SKM-1 treated with dmso at 0.1 percent for 144 hours (cell line): Measurements from ENCODE around the gene L1CAM.

Experiments
- DNase-seq: peaks from one replicate; lab custom pipeline; 2025; ENCODE audit not compliant: unreplicated experiment; lab: John Stamatoyannopoulos, UW

Gene L1CAM

DNA sequence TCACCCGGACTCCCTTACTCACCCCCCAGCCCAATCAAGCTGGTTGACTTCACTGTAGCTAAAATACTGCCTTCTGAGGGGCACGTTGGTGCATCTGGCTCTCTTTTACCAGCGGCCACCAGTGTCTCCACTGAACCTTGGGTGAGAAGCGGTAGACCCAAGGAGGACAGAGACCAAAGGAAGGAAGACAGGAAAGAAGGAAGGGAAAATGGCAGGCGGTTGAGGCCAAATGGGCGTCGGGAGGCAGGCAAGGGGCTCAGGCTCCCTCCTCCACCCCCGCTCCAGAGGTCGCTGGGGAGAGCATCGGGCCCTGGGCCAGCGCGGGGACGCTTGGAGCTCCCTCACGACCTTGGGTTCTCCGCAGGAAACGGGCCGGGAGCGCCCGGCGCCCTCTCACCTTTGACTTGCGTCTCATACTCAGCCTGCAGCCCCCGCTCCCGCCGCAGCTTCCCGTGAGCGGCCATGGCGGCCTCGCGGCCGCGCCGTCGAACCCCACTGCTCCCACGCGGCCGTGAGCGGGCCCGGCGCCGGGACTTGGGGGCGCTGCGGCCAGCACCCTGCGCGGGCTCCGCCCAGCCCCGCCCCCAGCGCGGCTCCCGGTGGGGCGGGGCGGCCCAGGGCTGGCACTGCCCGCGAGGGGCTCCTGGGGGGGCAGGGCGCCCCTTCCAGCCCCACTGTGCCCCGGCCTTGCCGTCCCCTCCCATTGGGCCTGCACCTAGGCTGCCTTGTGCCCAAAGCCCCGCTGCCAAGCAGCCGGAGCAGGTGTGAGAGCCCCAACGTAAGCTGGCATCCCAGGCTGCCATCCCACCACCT, 40.0 kb upstream of the L1CAM start, which contains the start of gene ARHGAP4:
ARHGAP4 (minus strand) TSS at position 526 of the 813 bp plus-strand sequence; CDS start at position 464, 62 bp downstream.
- DNase-seq = no peak

GRCh38 chrX:153925387-153925738, 39.4 kb upstream of the L1CAM start:
- DNase-seq = no peak

- no peak for DNase-seq
Measured at GRCh38 chrX:153924149-153924861, 38.3 kb upstream of the L1CAM start.

DNA sequence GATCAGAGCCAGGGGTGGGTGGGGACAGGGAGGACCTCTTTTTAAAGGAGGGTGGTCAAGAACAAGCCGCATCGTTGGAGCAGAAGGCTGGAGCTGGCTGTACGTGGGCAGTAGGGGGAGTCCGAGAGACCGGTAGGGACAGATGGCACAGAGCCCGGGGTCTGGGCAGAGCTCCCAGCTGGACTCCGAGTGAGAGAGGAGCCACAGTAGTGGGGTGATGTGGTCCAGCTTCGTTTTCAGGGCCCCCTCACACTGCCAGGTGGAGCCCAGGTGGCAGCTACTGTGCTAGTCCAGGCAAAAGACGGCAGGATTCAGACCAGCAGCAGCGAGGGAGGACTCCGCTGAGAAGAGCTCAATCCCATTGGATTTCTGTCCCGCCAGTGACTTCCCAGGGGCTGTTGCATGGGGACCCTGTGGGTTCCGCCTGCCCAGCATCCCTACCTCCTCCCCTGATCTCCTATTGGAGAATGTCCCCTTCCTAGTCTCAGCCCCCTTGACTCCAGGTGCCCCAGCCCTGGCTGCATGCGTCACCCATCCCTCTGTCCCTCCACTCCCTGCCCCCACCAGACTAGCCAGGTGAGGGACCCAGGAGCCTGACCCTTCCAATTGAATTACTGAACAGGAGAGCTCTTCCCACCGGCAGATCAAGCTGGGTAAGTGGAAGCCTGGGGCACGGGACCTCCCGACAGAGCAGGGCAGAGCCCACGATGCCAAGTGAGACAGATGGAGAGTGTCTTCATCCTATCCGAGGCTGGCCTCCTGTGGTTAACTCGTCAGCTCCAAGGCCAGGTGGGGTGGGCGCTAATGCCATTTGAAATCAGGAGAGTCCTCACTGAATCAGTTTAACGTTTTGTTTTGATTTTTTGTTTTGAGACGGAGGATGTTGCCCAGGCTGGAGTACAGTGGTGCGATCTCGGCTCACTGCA, 37.2 kb upstream of the L1CAM start:
- no peak for DNase-seq

- no peak for DNase-seq
Measured at GRCh38 chrX:153921511-153922446, 35.8 kb upstream of the L1CAM start.

GRCh38 chrX:153921070-153921469, 35.1 kb upstream of the L1CAM start:
- no peak for DNase-seq

- DNase-seq = no peak
Measured at GRCh38 chrX:153920546-153920945, 34.6 kb upstream of the L1CAM start.

- DNase-seq = no peak
Measured at GRCh38 chrX:153919281-153919680, 33.3 kb upstream of the L1CAM start.

DNA sequence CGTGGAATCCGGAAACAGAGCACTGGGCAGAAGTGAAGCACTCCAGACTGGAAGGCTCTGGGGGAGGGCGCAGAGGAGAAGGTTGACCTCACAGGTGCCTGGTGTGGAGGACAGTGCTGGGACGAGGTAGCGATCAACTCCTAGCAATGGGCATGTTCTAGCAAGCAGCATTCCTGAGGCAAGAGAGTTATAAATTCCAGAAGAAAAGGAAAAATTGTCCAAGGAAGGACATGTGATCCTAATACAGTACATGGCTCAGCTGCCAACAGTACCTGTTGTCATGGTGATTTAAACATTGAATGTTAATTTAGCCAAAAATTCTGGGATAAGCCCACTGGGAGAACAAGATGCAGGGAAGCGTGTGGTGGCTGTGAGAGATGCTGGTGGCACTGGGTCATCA, 31.9 kb upstream of the L1CAM start:
- DNase-seq = no peak

DNA sequence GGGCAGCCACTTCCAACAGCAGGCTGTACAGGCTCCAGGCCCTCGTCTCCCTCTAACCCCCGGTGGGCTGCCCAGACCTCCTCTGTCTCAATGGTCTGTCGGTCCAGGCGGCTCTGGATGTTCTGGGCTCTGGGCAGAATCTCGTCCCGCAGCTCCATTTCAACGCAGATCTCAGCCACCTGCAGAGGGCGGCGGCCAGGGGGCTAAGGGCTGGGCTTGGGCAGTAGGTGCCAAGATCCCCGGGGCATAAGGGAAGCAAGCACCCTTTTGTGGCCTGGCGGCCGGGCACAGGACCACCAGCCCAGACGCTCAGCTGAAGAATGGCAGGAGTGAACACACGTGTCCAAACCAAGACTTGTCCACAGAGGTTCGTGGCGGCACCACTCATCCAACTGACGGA, 27.7 kb upstream of the L1CAM start:
- no peak for DNase-seq

DNA sequence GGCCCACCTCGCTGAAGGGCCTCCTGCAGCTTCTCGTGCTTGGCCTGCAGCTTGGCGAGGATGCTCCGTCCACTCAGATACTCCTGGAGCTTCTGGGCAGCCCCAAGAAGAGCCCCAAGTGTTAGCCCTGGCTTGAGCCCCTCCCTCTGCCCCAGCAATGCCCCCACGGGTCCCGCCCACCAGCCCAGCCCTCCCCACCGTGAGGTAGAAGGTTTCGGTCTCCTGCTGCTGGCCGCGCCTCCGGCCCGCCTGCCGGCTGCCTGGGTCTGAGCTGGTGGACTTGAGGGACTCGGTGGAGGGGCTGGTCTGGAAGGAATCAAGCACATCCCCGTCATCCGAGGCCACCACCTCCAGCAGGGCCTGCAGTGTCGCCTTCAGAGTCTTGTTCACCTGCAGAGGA, 27.2 kb upstream of the L1CAM start:
- DNase-seq = no peak

DNA sequence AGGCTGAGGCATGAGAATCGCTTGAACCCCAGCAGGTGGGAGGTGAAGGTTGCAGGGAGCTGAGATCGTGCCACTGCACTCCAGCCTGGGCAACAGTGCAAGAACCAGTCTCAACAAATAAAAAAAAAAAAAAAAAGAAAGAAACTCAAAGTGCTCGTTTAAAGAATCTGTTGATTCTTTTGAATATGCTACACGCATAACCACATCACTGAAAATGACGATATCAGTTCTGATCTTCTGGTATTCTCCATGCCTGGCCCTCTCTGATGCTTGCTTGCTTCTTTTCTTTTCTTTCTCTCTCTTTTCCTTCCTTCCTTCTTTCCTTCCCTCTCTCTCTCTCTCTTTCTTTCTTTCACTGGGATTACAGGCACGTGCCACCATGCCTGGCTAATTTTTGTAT, 25.8 kb upstream of the L1CAM start:
- DNase-seq = no peak

- DNase-seq = no peak
Measured at GRCh38 chrX:153910446-153910845, 24.5 kb upstream of the L1CAM start.

DNA sequence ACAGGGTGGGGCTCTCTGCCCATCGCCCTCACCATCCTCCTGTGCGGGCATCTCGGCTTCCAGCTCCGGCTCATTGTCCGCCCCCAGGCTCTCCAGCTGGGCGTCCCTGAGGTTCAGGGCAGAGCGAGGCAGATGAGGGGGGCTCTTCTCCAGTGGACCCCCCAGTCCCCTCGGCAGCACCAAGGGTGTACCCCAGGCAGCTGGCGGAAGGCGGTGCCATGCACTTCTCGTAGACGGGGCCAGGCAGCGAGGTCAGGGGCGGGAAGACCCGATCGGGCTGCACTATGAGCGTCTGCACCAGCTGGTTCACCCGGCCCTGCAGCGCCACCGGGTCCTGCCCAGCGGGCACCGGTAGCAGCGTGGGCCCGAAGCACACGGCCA, 24.0 kb upstream of the L1CAM start:
- DNase-seq = no peak

DNA sequence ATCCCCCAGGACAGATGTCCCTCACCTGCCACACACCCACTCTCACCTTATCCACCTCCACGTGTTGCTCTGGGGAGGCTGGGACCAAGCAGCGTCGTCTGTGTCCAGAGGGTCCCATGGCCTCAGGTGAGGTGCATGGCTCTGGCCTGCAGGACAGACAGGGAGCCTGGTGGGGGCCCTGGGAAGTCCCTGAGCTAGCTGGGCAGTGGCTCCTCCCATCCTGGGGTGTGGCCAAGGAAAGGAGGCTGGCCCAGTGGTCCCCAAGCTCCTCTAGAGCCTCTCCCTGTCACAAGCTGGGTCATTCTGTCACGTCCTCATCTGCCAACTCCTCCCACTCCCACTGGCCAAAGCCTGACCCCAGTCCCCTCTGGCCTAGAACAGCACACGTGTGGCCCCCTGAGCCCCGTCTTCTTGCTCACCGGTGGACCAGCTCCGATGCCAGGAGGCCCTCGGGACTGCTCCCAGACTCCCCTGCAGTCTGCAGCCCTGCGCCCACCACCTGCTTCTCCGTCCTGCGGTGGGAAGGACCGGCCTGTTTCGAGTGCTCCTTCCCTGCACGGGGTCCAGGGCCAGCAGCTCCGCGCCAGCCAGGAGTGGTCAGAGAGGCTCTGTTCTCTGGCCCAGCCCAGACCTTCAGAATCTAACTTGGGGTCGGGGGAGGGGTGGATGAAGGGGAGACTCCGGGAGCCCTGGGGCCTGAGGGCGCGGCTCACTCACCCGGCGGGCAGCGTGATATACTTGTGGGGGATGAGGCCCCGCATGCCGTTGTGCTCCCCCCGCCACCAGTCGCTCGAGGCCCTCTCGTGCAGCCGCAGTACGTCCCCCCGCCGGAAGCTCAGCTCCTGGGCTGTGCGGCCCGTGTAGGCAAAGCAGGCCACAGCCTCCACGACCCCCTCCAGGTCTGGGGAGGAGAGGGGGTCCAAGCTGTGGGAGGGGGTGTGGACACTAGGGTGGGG, 23.3 kb upstream of the L1CAM start:
- DNase-seq = no peak

DNA sequence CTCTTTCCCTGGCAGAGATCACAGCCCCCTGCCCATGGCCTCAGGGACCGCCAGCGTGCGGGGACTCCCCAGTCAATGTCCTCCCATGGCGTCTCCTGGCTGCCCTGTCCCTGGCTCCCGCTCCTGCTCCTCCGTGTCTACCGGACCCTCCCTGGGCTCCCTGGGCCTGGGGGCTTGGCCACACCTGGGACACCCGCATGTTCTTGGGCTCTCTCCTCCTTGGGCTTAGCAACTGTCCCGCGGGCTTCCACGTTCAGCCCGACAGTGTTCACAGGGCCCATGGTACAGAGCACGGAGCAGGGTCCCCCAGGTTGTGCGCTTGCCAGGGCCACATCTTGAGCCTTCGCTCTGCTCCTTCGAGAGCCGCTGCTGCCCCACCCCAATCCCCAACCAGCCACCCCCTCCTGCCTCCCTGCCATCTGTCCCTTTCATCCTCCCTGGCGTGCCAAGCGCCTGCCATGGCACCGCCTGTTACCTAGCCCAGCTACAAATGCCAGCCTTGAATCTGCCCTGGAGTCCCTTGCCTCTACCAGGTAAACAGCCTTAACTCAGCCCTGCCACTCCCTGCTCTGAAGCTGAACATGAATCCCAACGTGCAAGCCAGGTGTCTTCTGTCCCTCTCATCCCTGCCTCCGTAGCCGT, 22.4 kb upstream of the L1CAM start:
- no peak for DNase-seq

GRCh38 chrX:153907456-153907855, 21.5 kb upstream of the L1CAM start:
- no peak for DNase-seq

DNA sequence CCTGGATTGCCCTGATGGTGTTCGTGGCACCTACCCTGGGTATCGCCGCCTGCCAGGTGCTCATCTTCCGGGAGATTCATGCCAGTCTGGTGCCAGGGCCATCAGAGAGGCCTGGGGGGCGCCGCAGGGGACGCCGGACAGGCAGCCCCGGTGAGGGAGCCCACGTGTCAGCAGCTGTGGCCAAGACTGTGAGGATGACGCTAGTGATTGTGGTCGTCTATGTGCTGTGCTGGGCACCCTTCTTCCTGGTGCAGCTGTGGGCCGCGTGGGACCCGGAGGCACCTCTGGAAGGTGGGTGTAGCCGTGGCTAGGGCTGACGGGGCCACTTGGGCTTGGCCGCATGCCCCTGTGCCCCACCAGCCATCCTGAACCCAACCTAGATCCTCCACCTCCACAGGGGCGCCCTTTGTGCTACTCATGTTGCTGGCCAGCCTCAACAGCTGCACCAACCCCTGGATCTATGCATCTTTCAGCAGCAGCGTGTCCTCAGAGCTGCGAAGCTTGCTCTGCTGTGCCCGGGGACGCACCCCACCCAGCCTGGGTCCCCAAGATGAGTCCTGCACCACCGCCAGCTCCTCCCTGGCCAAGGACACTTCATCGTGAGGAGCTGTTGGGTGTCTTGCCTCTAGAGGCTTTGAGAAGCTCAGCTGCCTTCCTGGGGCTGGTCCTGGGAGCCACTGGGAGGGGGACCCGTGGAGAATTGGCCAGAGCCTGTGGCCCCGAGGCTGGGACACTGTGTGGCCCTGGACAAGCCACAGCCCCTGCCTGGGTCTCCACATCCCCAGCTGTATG, 20.3 kb upstream of the L1CAM start:
- DNase-seq = no peak
